Ovary (tissue), 9 donors: Measurements from ENCODE around the gene P4HB. TPM values are rescaled to one million over a fixed set of nuclear protein-coding genes. Genes with fewer than 3 reads are reported as not detected.

Experiments
- DNase-seq, 5 donors: peaks; one replicate each; pipeline ENCODE4 v3.0.0-alpha.2; 2019 to 2020
- H3K27ac ChIP-seq, 2 donors: fragments of 200-600 bp; one replicate each; pipeline versions ENCODE4 v1.5.1 to v1.8.0; 2019 to 2022
- H3K27me3 ChIP-seq: fragments of 200-600 bp; one replicate; pipeline ENCODE4 v1.8.0; 2022
- H3K36me3 ChIP-seq: fragments of 200-600 bp; sonication (generic); one replicate; pipeline ENCODE4 v1.5.1; 2019
- H3K4me1 ChIP-seq: one replicate; pipeline ENCODE4 v1.8.1; 2013; ENCODE audit warnings: mild to moderate bottlenecking, moderate library complexity; ENCODE audit not compliant: insufficient read depth
- H3K4me3 ChIP-seq: fragments of 200-600 bp; sonication (generic); one replicate; pipeline ENCODE4 v1.5.1; 2017
- H3K9me3 ChIP-seq, 2 donors: fragments of 200-600 bp in 1 of 2; sonication (generic) in 1 of 2; one replicate each; pipeline versions ENCODE4 v1.5.1 to v1.8.1; 2013 to 2019; ENCODE audit warnings: mild to moderate bottlenecking in 1 of 2, moderate library complexity in 1 of 2
- EP300 ChIP-seq: sonication (generic); formaldehyde crosslinking; IDR thresholded peaks from one replicate; pipeline ENCODE4 v1.6.1; 2017; ENCODE audit warnings: antibody characterized with exemption
- POLR2A ChIP-seq: fragments of 450-650 bp; IDR thresholded peaks from one replicate; pipeline ENCODE4 v1.6.1; 2017; ENCODE audit warnings: antibody characterized with exemption, mild to moderate bottlenecking, moderate library complexity
- WGBS, 3 donors: extraction: QIAGEN DNeasy Blood & Tissue Kit in 1 of 3; methylation state at CpG; one replicate each; pipeline versions ENCODE4 v1.1.5 to v1.1.7; 2013 to 2017; 5-methylcytosine and 5-hydroxymethylcytosine counted together
- intact Hi-C, 4 donors: fragments of 100-400 bp; cut with DNase I; formaldehyde crosslinking; loops; one replicate each; pipeline versions ENCODE4 v1.11.0 to v1.15.1; 2022 to 2023
- polyA plus RNA-seq, 2 donors: library from polyadenylated mRNA; stranded (reverse); fragments of 200-250 nt in 1 of 2; fragments of 350-450 nt in 1 of 2; fragmentation: Illumina TruSeq in 1 of 2; extraction: RNeasy Lipid Tissue Mini Kit (QIAGEN cat#74804) in 1 of 2; gene quantifications; one replicate each; pipeline ENCODE4 v1.2.3, GENCODE V29; 2013 to 2014
- total RNA-seq, 7 donors: library from RNA; depleted of rRNA in 2 of 7; stranded (reverse); fragments of >200 nt in 2 of 7; fragmentation: NEBNext Ultra II Directional in 3 of 7; extraction: Animal tissue kit (Norgen Biotek cat#: 25700) in 3 of 7; gene quantifications; one replicate each; pipeline versions ENCODE4 v1.1.0 to v1.2.4, GENCODE V29; 2016 to 2023
- TF ChIP-seq, protein P1 (sequence below), 3 donors: fragments of 450-650 bp in 2 of 3; fragments of 200-600 bp in 1 of 3; IDR thresholded peaks; one replicate each; pipeline versions ENCODE4 v1.5.1 to v1.8.0; 2016 to 2022; ENCODE audit warnings: antibody characterized with exemption in 3 of 3, mild to moderate bottlenecking in 1 of 3
- donor health status: DM: no; HTN: no; CAD: no; lungs with moderate emphysema.
- donor health status: DM: no; HTN: no; CAD: no.
- donor health status: Bipolar disorder and iron deficiency.
- donor health status: DM: yes; HTN: yes; CAD: no.
- donor health status: DM: no; HTN: no; CAD: no.
- donor health status: DM: yes; HTN: yes; CAD: no.

P4HB gene
- total and polyA plus RNA-seq, 9 donors: 222 to 2,080 (median 312) TPM

DNA sequence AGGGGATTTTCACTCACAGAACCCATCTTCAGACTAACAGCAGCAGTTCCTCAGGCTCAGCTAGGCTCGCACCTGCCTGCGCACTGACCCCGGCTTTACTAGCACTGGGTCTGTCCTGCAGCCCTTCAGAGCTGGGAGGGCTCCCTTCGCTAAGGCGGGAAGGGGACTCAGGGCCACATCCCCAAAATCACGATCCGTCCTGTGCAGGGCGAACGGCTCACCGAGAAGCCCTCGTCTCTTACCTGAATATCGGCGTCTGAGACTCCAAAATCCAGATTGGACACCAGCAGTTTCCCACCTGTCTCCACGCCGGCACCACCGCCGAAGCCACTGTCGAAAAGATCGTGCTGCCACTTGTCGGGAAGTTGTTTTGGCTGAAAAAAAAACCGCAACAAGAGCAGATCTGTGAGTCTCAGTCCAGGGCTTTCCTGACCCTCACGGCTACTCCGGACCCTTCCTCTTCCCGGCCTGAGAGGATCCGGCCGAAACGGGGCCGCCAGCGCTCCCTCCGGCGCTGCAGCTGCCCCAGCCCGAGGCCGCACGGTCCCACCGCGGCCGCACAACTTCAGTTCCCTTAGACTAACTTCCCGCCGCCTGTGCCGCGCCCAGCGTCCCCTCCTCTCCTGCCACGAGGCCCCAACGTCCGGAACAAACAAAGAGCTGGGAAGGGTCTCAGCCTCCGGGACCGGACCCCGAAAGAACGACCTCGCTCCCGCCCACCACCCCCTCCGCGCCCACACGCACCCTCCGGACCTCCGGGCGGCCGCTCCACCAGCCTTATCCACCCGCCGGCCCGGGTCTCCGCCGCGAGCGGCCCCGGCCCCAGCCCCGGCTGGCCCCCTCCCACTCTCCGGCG lies 30.3 kb upstream of the P4HB start:
- peaks cover 11% of the 10 kb centered on the region for H3K4me1 ChIP-seq
- H3K27me3 ChIP-seq: no peaks in the 10 kb centered on the region
- peak overlapping the region; percentile 99 for H3K4me3 ChIP-seq
- peak overlapping the region; percentile 33 to 76 for H3K27ac ChIP-seq
- peak in 1 of 5 donors; percentile 47 for DNase-seq
- H3K9me3 ChIP-seq: no peaks in the 10 kb centered on the region
- intact Hi-C loops: no loop called here
- 5 to 8% (median 8%) methylated on average over 45 to 69 of the region's 69 CpGs for WGBS, 3 donors
- TF ChIP-seq POLR2A (no peak), EP300 (no peak)
- TF ChIP-seq, protein P1, sequence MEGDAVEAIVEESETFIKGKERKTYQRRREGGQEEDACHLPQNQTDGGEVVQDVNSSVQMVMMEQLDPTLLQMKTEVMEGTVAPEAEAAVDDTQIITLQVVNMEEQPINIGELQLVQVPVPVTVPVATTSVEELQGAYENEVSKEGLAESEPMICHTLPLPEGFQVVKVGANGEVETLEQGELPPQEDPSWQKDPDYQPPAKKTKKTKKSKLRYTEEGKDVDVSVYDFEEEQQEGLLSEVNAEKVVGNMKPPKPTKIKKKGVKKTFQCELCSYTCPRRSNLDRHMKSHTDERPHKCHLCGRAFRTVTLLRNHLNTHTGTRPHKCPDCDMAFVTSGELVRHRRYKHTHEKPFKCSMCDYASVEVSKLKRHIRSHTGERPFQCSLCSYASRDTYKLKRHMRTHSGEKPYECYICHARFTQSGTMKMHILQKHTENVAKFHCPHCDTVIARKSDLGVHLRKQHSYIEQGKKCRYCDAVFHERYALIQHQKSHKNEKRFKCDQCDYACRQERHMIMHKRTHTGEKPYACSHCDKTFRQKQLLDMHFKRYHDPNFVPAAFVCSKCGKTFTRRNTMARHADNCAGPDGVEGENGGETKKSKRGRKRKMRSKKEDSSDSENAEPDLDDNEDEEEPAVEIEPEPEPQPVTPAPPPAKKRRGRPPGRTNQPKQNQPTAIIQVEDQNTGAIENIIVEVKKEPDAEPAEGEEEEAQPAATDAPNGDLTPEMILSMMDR (IDR thresholded peaks at IDR 0.05): no peak
- H3K36me3 ChIP-seq: no peaks in the 10 kb centered on the region

DNA sequence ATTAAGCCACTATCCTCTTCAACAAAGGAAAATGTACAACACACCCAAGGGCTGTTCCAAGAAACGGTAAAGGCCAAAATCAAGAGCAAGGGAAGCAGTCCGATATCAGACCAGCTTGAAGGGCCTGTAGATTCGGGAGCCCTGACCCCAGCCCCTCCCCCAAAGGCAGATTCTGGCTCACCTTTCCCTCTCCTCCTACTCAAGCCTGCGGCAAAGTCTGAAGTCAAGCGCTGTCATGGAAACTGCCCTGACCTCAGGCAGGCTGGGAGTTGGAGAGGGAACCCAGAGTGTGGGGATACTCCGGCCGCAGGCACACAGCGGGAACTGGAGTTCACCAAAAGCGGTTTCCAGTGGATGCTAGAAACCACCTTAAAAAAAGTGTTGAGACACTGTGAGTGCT lies 29.3 kb upstream of the P4HB start:
- no peak overlapping the region for H3K4me3 ChIP-seq
- TF ChIP-seq EP300 (no peak), POLR2A (no peak)
- TF ChIP-seq, protein P1 (IDR thresholded peaks at IDR 0.05): no peak
- H3K27me3 ChIP-seq: no peaks in the 10 kb centered on the region
- intact Hi-C loops: no loop called here
- DNase-seq: no peak
- peaks cover 11% of the 10 kb centered on the region for H3K4me1 ChIP-seq
- no peaks in the 10 kb centered on the region for H3K9me3 ChIP-seq
- WGBS, 3 donors: 77 to 83% (median 82%) methylated on average over 9 of the region's 9 CpGs
- H3K27ac ChIP-seq: no peak overlapping the region
- H3K36me3 ChIP-seq: no peaks in the 10 kb centered on the region

DNA sequence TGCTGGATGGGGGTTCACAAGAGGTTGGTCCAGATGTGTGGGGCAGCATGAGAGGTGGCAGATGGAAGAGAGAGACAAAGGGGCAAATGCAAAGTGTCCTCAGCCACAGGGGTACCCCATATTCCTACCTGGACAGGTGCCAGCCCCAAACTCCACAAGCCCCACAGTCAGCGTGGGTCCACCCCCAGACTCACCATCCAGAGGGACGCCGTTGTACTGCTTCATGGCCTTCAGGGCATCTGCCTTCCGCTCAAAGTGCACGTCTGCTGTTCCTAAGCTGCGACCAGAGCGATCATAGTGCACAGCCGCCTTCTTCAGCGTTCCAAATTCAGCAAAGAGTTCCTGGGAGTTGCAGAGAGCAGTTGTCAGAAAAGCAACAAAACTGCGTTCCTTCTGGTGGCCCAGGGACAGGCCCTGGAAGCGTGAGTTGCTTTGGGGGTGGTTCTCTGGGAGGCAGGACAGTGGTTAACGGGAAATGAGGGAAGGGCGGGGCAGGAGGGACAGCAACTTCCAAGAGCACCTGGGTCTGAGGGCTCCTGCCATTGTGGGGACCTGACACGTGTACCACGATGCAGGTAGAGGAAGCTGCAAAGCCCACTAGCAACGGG lies 28.8 kb upstream of the P4HB start:
- 84 to 90% (median 86%) methylated on average over 16 of the region's 16 CpGs for WGBS, 3 donors
- intact Hi-C loops: no loop called here
- H3K27ac ChIP-seq: no peak overlapping the region

DNA sequence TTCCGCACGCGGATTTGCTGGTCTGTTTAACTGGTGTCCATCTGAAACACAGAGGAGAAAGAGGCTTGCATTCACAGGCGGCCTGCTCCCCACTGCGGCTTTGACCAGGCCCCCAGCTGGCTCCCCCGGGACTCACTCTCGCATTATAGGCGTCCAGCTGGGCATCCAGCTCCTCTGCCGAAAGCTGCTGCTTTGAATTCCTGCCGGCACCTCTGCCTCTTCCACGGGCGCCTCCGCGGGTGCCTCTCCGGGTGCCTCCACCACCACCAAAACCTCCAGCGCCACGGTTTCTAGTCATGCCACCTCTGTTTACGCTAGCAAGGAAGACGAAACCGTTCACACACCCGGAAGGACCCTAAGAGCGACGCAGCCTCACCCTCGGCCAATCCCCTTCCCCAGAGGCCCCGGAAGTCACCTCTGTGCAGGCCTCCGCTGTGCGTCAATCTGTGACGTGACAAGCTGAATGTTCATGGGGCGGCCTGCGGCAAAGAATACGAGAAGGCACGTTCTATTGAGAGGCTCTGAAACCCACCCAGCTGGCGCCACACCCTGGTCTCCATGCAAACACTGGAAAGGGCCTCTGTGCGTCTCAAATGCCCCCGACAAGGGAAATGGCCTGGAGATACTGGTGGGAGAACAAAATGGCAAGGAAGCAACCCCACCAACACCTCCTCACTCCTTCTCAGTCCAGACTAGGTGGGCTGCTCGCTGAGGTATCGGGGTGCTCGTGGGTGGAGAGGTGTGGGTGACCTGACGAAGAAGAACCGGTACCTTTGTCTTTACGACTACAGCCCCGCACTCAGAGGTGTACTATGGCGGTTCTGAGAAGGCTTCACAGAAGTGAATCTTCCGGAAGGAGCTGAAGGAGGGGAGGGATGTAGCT lies 28.0 kb upstream of the P4HB start:
- no peak overlapping the region for H3K27ac ChIP-seq
- 90 to 92% (median 92%) methylated on average over 44 of the region's 44 CpGs for WGBS, 3 donors
- no peaks in the 10 kb centered on the region for H3K27me3 ChIP-seq
- H3K36me3 ChIP-seq: no peaks in the 10 kb centered on the region
- H3K4me3 ChIP-seq: no peak overlapping the region
- DNase-seq: no peak
- TF ChIP-seq, protein P1 (IDR thresholded peaks at IDR 0.05): no peak
- no peak for TF ChIP-seq EP300
- no peaks in the 10 kb centered on the region for H3K9me3 ChIP-seq
- peaks cover 11% of the 10 kb centered on the region for H3K4me1 ChIP-seq
- intact Hi-C loops: no loop called here

More for the DNA sequence above, 28.8 kb upstream of the P4HB start:
- no peaks in the 10 kb centered on the region for H3K9me3 ChIP-seq
- TF ChIP-seq, protein P1 (IDR thresholded peaks at IDR 0.05): no peak
- TF ChIP-seq EP300: no peak
- TF ChIP-seq POLR2A: no peak
- H3K27me3 ChIP-seq: no peaks in the 10 kb centered on the region
- peaks cover 11% of the 10 kb centered on the region for H3K4me1 ChIP-seq
- H3K4me3 ChIP-seq: no peak overlapping the region
- DNase-seq: no peak
- no peaks in the 10 kb centered on the region for H3K36me3 ChIP-seq
